H1 (cell line): ENCODE data around the gene HOXA10. TPM values are rescaled to one million over a fixed set of nuclear protein-coding genes. Genes with fewer than 3 reads are reported as not detected.

Experiments used
- CTCF ChIA-PET: fragments of 300-600 bp; sonication (Branson Sonifier 250); formaldehyde crosslinking; loops from one replicate; lab custom pipeline; 2021; ENCODE audit not compliant: partially characterized antibody; lab: Charles Lee
- POLR2A ChIA-PET: fragments of 300-600 bp; sonication (Branson Sonifier 250); formaldehyde crosslinking; loops from one replicate; lab custom pipeline; 2021; ENCODE audit warnings: inconsistent platforms; ENCODE audit not compliant: partially characterized antibody; lab: Charles Lee
- DNase-seq, 2 experiments: peaks; one replicate each; pipeline versions ENCODE4 v3.0.0 to v3.0.0-alpha.2; 2010 to 2022; ENCODE audit warnings: low spot score in 2 of 2, low read depth in 1 of 2, mixed read lengths in 1 of 2
- FAIRE-seq: peaks from 2 replicates; lab custom pipeline; 2011; peaks lifted over from hg19 to GRCh38; lab: Jason Lieb, UNC
- H2AFZ ChIP-seq: 2 replicates; pipeline ENCODE4 v1.8.1; 2012; ENCODE audit warnings: low read length, inconsistent platforms
- H2AK5ac ChIP-seq: 2 replicates; pipeline ENCODE4 v1.6.1; 2013; ENCODE audit warnings: low read depth, low read length
- H2BK120ac ChIP-seq: replicated peaks from 2 replicates; pipeline ENCODE3; 2013; ENCODE audit warnings: low read depth, low read length, inconsistent platforms
- H2BK12ac ChIP-seq: 2 replicates; pipeline ENCODE4 v1.6.1; 2013; ENCODE audit warnings: low read depth, low read length
- H2BK15ac ChIP-seq: 2 replicates; pipeline ENCODE4 v1.6.1; 2013; ENCODE audit warnings: low read length
- H2BK20ac ChIP-seq: 2 replicates; pipeline ENCODE4 v1.6.1; 2013; ENCODE audit warnings: low read length
- H2BK5ac ChIP-seq: 2 replicates; pipeline ENCODE4 v1.6.1; 2013; ENCODE audit warnings: low read depth, low read length
- H3K14ac ChIP-seq: 2 replicates; pipeline ENCODE4 v1.6.1; 2013; ENCODE audit warnings: inconsistent platforms; ENCODE audit not compliant: insufficient read length
- H3K18ac ChIP-seq: 2 replicates; pipeline ENCODE4 v1.6.1; 2013; ENCODE audit warnings: low read length; ENCODE audit errors: extremely low read depth
- H3K23ac ChIP-seq: 2 replicates; pipeline ENCODE4 v1.6.1; 2013; ENCODE audit warnings: inconsistent platforms; ENCODE audit not compliant: insufficient read length
- H3K23me2 ChIP-seq: 2 replicates; pipeline ENCODE4 v1.6.1; 2013; ENCODE audit warnings: low read depth, low read length
- H3K27ac ChIP-seq: 2 replicates; pipeline ENCODE4 v1.6.1; 2011; ENCODE audit warnings: low read depth, low read length, inconsistent platforms
- H3K27me3 ChIP-seq, 4 experiments: replicated peaks in 1 of 4; 1 replicate in 1 of 4; 2 replicates in 3 of 4; pipeline versions ENCODE4 v1.6.1 to v1.8.1; 2011 to 2013; ENCODE audit warnings: low read length in 3 of 4, mild to moderate bottlenecking in 3 of 4, inconsistent platforms in 2 of 4, mixed read lengths in 2 of 4, moderate library complexity in 1 of 4; ENCODE audit not compliant: control insufficient read depth in 3 of 4, insufficient read depth in 3 of 4; ENCODE audit errors: extremely low read depth in 1 of 4
- H3K36me3 ChIP-seq, 4 experiments: 2 replicates each; pipeline versions ENCODE4 v1.6.1 to v1.8.1; 2011 to 2013; ENCODE audit warnings: mild to moderate bottlenecking in 4 of 4, low read length in 3 of 4, moderate library complexity in 2 of 4, control low read depth in 1 of 4, inconsistent platforms in 1 of 4; ENCODE audit not compliant: insufficient read depth in 4 of 4, control insufficient read depth in 2 of 4
- H3K4ac ChIP-seq: replicated peaks from 2 replicates; pipeline ENCODE3; 2013; ENCODE audit warnings: low read length, low read depth, mixed read lengths, inconsistent platforms; ENCODE audit not compliant: insufficient read length
- H3K4me1 ChIP-seq, 4 experiments: replicated peaks in 1 of 4; 1 replicate in 1 of 4; 2 replicates in 3 of 4; pipeline versions ENCODE4 v1.6.1 to v1.8.1; 2011 to 2013; ENCODE audit warnings: low read length in 3 of 4, inconsistent platforms in 2 of 4, mixed read lengths in 1 of 4; ENCODE audit not compliant: insufficient read depth in 4 of 4, control insufficient read depth in 3 of 4
- H3K4me2 ChIP-seq, 2 experiments: 2 replicates each; pipeline versions ENCODE4 v1.6.1 to v1.8.1; 2011 to 2013; ENCODE audit warnings: low read depth in 2 of 2, low read length in 2 of 2, control low read depth in 1 of 2, inconsistent platforms in 1 of 2, mild to moderate bottlenecking in 1 of 2; ENCODE audit not compliant: insufficient read depth in 1 of 2
- H3K4me3 ChIP-seq, 4 experiments: fragments of 200-600, 300-600 bp in 1 of 4; sonication (generic), shearing (Covaris generic), sonication (Bioruptor Twin) in 1 of 4; 2 replicates each; pipeline versions ENCODE4 v1.5.1 to v1.8.1; 2011 to 2016; ENCODE audit warnings: low read length in 4 of 4, low read depth in 3 of 4, control low read depth in 2 of 4, inconsistent platforms in 2 of 4, mild to moderate bottlenecking in 2 of 4, mixed read lengths in 1 of 4, moderate library complexity in 1 of 4; ENCODE audit not compliant: insufficient read depth in 2 of 4; ENCODE audit errors: extremely low read depth in 1 of 4
- H3K56ac ChIP-seq: replicated peaks from 2 replicates; pipeline ENCODE3; 2013; ENCODE audit warnings: low read depth, mild to moderate bottlenecking, mixed read lengths, low read length, inconsistent platforms; ENCODE audit not compliant: insufficient read length
- H3K79me1 ChIP-seq: 2 replicates; pipeline ENCODE4 v1.6.1; 2013; ENCODE audit warnings: low read depth, low read length, control low read depth
- H3K79me2 ChIP-seq, 2 experiments: 2 replicates each; pipeline versions ENCODE4 v1.6.1 to v1.8.1; 2012 to 2013; ENCODE audit warnings: low read length in 2 of 2, mild to moderate bottlenecking in 2 of 2, inconsistent platforms in 1 of 2; ENCODE audit not compliant: insufficient read depth in 2 of 2, control insufficient read depth in 1 of 2
- H3K9ac ChIP-seq, 4 experiments: replicated peaks in 1 of 4; 1 replicate in 1 of 4; 2 replicates in 3 of 4; pipeline versions ENCODE4 v1.6.1 to v1.8.1; 2011 to 2013; ENCODE audit warnings: low read depth in 3 of 4, low read length in 3 of 4, control low read depth in 2 of 4, mild to moderate bottlenecking in 2 of 4, moderate library complexity in 2 of 4, inconsistent platforms in 1 of 4; ENCODE audit errors: extremely low read depth in 1 of 4
- H3K9me3 ChIP-seq, 2 experiments: 2 replicates each; pipeline versions ENCODE4 v1.6.1 to v1.8.1; 2012 to 2013; ENCODE audit warnings: mild to moderate bottlenecking in 2 of 2, moderate library complexity in 2 of 2, control low read depth in 1 of 2, inconsistent platforms in 1 of 2, low read depth in 1 of 2, low read length in 1 of 2, mixed read lengths in 1 of 2; ENCODE audit not compliant: insufficient read depth in 2 of 2
- H4K20me1 ChIP-seq, 2 experiments: replicated peaks in 1 of 2; 2 replicates each; pipeline versions ENCODE3 to v1.8.1; 2011 to 2013; ENCODE audit warnings: inconsistent platforms in 2 of 2, low read length in 2 of 2, mild to moderate bottlenecking in 1 of 2; ENCODE audit not compliant: insufficient read depth in 2 of 2, control insufficient read depth in 1 of 2
- H4K5ac ChIP-seq: 2 replicates; pipeline ENCODE4 v1.6.1; 2013; ENCODE audit warnings: low read length, low read depth, mixed read lengths, inconsistent platforms; ENCODE audit not compliant: insufficient read length
- H4K8ac ChIP-seq: 2 replicates; pipeline ENCODE4 v1.8.0; 2013; ENCODE audit warnings: mild to moderate bottlenecking, moderate library complexity, low read length, inconsistent platforms; ENCODE audit not compliant: insufficient read depth; ENCODE audit errors: extremely low read depth
- H4K91ac ChIP-seq: replicated peaks from 2 replicates; pipeline ENCODE3; 2013; ENCODE audit warnings: low read length, mixed read lengths, inconsistent platforms; ENCODE audit not compliant: insufficient read length
- BRCA1 ChIP-seq: IDR thresholded peaks from 2 replicates; pipeline ENCODE4 v1.6.1; 2012; ENCODE audit warnings: low read depth, low read length, improper control_type of control experiment
- CHD1 ChIP-seq: IDR thresholded peaks from 2 replicates; pipeline ENCODE4 v1.6.1; 2012; ENCODE audit warnings: low read depth, low read length, improper control_type of control experiment
- KDM5A ChIP-seq: fragments of 200-600 bp; IDR thresholded peaks from 2 replicates; pipeline ENCODE4 v1.7.1; 2012; ENCODE audit warnings: mild to moderate bottlenecking, low read length, inconsistent platforms, mixed read lengths
- MAX ChIP-seq: IDR thresholded peaks from 2 replicates; pipeline ENCODE4 v1.6.1; 2012; ENCODE audit warnings: inconsistent platforms
- PHF8 ChIP-seq: fragments of 200-600 bp; sonication (generic); conservative IDR thresholded peaks from 2 replicates; pipeline ENCODE4 v1.7.1; 2012; ENCODE audit warnings: low read depth, mild to moderate bottlenecking, inconsistent platforms, low read length, moderate library complexity
- RAD21 ChIP-seq, 2 experiments: IDR thresholded peaks in 1 of 2; conservative IDR thresholded peaks in 1 of 2; 2 replicates each; pipeline ENCODE4 v1.6.1; 2011; ENCODE audit warnings: low read depth in 2 of 2, low read length in 2 of 2, improper control_type of control experiment in 1 of 2, inconsistent platforms in 1 of 2, mild to moderate bottlenecking in 1 of 2, moderate library complexity in 1 of 2
- SIX5 ChIP-seq: IDR thresholded peaks from 2 replicates; pipeline ENCODE4 v1.6.1; 2011; ENCODE audit warnings: mild to moderate bottlenecking, low read depth, low read length
- SP4 ChIP-seq: IDR thresholded peaks from 2 replicates; pipeline ENCODE4 v1.6.1; 2012; ENCODE audit warnings: low read length, inconsistent platforms
- SRF ChIP-seq: IDR thresholded peaks from 2 replicates; pipeline ENCODE4 v1.6.1; 2011; ENCODE audit warnings: mild to moderate bottlenecking, low read depth, low read length, moderate library complexity
- TAF7 ChIP-seq: optimal IDR thresholded peaks from 2 replicates; pipeline ENCODE3; 2011; ENCODE audit warnings: low read depth, mild to moderate bottlenecking, inconsistent platforms, low read length, moderate library complexity, borderline replicate concordance
- WGBS, 2 experiments: shearing (Covaris generic) in 1 of 2; methylation state at CpG; one replicate each; pipeline versions ENCODE4 v1.1.6 to v1.1.7; 2013 to 2015; ENCODE audit warnings: low lambda C conversion rate in 2 of 2, mixed read lengths in 2 of 2, inconsistent platforms in 1 of 2, low coverage in 1 of 2, missing lambda C conversion rate in 1 of 2; ENCODE audit not compliant: insufficient replicate concordance in 2 of 2, insufficient coverage in 1 of 2, insufficient read length in 1 of 2; ENCODE audit errors: extremely low coverage in 1 of 2, missing lambda C conversion rate in 1 of 2; 5-methylcytosine and 5-hydroxymethylcytosine counted together
- polyA plus RNA-seq, 7 experiments: library from polyadenylated mRNA; depleted of rRNA in 3 of 7; stranded (reverse) in 5 of 7; unstranded in 2 of 7; fragments of >200 nt in 5 of 7; fragments of 200-250 nt in 2 of 7; gene quantifications; 1 replicate in 5 of 7; 2 replicates in 1 of 7; 4 replicates in 1 of 7; pipeline versions ENCODE4 v1.2.1 to v1.2.3, GENCODE V29; 2011 to 2013; ENCODE audit warnings: missing spikeins in 2 of 7, mixed read lengths in 2 of 7
- total RNA-seq: library from RNA; stranded (reverse); fragmentation: NEBNext Ultra II Directional; extraction: Animal tissue kit (Norgen Biotek cat#: 25700); gene quantifications from 2 replicates; pipeline ENCODE4 v1.2.1, GENCODE V29; 2021
- TF ChIP-seq, protein P1 (sequence below), 3 experiments: IDR thresholded peaks; 1 replicate in 2 of 3; 2 replicates in 1 of 3; pipeline versions ENCODE4 v1.5.1 to v1.6.1; 2011; ENCODE audit warnings: low read length in 3 of 3, mild to moderate bottlenecking in 3 of 3, inconsistent platforms in 2 of 3, low read depth in 1 of 3, moderate library complexity in 1 of 3; ENCODE audit not compliant: insufficient read depth in 1 of 3; ENCODE audit errors: control extremely low read depth in 1 of 3

The HOXA10 gene
- total and polyA plus RNA-seq, 2 of the 8 experiments (the other 6 are each of a cell fraction or from before 2014, with no cell fraction given): not detected

- ChIA-PET POLR2A (no interaction called here), CTCF (interaction anchor here (2.1 to 2.7 kb wide), 2 partner anchors 9 to 11 kb away, joined by 10 read pairs; partner anchors contain the start of gene HOXA5)
- Histone ChIP-seq H2AK5ac (no peak overlapping the region), H4K8ac (no peak overlapping the region), H3K27ac (no peak overlapping the region), H3K18ac (no peak overlapping the region), H2BK12ac (no peak overlapping the region), H3K4me3 (no peak overlapping the region), H3K14ac (no peak overlapping the region), H3K23me2 (peaks cover 4% of the 10 kb centered on the region; the same call in 1 of the 2 replicates), H4K20me1 (peaks cover 14 to 28% of the 10 kb centered on the region in 2 experiments), H3K4me1 (peaks cover 0 to 4% (median 2%) of the 10 kb centered on the region in 4 experiments; a peak in 4 of 7 replicates), H2BK15ac (no peak overlapping the region), H3K79me1 (no peaks in the 10 kb centered on the region), H3K4me2 (no peak overlapping the region), H2BK120ac (no peak overlapping the region), H3K23ac (no peak overlapping the region), H2AFZ (no peak overlapping the region), H3K79me2 (no peaks in the 10 kb centered on the region), H2BK20ac (no peak overlapping the region), H3K4ac (no peak overlapping the region), H4K5ac (no peak overlapping the region), H3K56ac (no peak overlapping the region), H3K36me3 (peaks cover 0 to 16% (median 0%) of the 10 kb centered on the region in 4 experiments; a peak in 2 of 8 replicates), H2BK5ac (no peak overlapping the region), H3K9me3 (peaks cover 0 to 4% of the 10 kb centered on the region in 2 experiments; a peak in 1 of 4 replicates), H4K91ac (no peak overlapping the region), H3K9ac (no peak overlapping the region), H3K27me3 (peaks cover 96 to 100% (median 100%) of the 10 kb centered on the region in 4 experiments)
- 35% methylated on average over 6 of the region's 6 CpGs; no CpG with 5 or more reads in 1 of the 2 experiments for WGBS, 2 experiments
- FAIRE-seq (no peak), DNase-seq (no peak)
- TF ChIP-seq KDM5A (no peak), PHF8 (no peak), SIX5 (no peak), SRF (no peak), CHD1 (no peak), SP4 (no peak), MAX (no peak), TAF7 (no peak), RAD21 (IDR thresholded peaks at IDR 0.05 in 1 of 2, conservative IDR thresholded peaks at IDR 0.05 in 1 of 2; ENCODE audit: low read depth in 2 of 2, low read length in 2 of 2) (no peak), BRCA1 (no peak)
- TF ChIP-seq, protein P1, sequence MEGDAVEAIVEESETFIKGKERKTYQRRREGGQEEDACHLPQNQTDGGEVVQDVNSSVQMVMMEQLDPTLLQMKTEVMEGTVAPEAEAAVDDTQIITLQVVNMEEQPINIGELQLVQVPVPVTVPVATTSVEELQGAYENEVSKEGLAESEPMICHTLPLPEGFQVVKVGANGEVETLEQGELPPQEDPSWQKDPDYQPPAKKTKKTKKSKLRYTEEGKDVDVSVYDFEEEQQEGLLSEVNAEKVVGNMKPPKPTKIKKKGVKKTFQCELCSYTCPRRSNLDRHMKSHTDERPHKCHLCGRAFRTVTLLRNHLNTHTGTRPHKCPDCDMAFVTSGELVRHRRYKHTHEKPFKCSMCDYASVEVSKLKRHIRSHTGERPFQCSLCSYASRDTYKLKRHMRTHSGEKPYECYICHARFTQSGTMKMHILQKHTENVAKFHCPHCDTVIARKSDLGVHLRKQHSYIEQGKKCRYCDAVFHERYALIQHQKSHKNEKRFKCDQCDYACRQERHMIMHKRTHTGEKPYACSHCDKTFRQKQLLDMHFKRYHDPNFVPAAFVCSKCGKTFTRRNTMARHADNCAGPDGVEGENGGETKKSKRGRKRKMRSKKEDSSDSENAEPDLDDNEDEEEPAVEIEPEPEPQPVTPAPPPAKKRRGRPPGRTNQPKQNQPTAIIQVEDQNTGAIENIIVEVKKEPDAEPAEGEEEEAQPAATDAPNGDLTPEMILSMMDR (IDR thresholded peaks at IDR 0.05; ENCODE audit: control extremely low read depth in 1 of 3, insufficient read depth in 1 of 3, low read depth in 1 of 3, low read length in 3 of 3): no peak
These were observed 41.1 kb downstream of the HOXA10 start for GRCh38 chr7:27132978-27133377.
